GM18499 (cell line): ENCODE results near the gene DDX52.

Experiments
- ATAC-seq: cut with Tn5 transposase; IDR thresholded peaks from one replicate; pipeline ENCODE4 v1.9.1; 2021; ENCODE audit warnings: moderate number of reproducible peaks; ENCODE audit not compliant: insufficient read depth, unreplicated experiment

Gene DDX52

GRCh38 chr17:37604556-37604955 lies 38.7 kb downstream of the DDX52 start:
- ATAC-seq, result no peak

GRCh38 chr17:37598145-37598544 lies 45.1 kb downstream of the DDX52 start:
- ATAC-seq, result no peak

GRCh38 chr17:37592291-37592690 lies 51.0 kb downstream of the DDX52 start:
- ATAC-seq, result no peak

GRCh38 chr17:37585066-37585465 lies 58.2 kb downstream of the DDX52 start:
- ATAC-seq, result no peak

- no peak for ATAC-seq
These were observed 67.0 kb downstream of the DDX52 start for GRCh38 chr17:37576281-37576680.

GRCh38 chr17:37574427-37574826 lies 68.8 kb downstream of the DDX52 start:
- ATAC-seq, result no peak

- no peak for ATAC-seq
These were observed 71.6 kb downstream of the DDX52 start for GRCh38 chr17:37571674-37572073.

- ATAC-seq, result no peak
These were observed 72.6 kb downstream of the DDX52 start for GRCh38 chr17:37570527-37571093.

GRCh38 chr17:37568350-37569053 lies 74.7 kb downstream of the DDX52 start:
- ATAC-seq, result no peak

GRCh38 chr17:37567538-37567937 lies 75.7 kb downstream of the DDX52 start:
- no peak for ATAC-seq

- no peak for ATAC-seq
These were observed 76.1 kb downstream of the DDX52 start for GRCh38 chr17:37567137-37567536.

- no peak for ATAC-seq
These were observed 79.0 kb downstream of the DDX52 start for GRCh38 chr17:37564252-37564651.

GRCh38 chr17:37562016-37562745 lies 81.1 kb downstream of the DDX52 start:
- no peak for ATAC-seq
